IPS DF 6.9 (cell line): ENCODE data around the gene SERPINB6.

Source experiments
- DNase-seq: peaks from one replicate; pipeline ENCODE4 v3.0.0-alpha.2; 2013; ENCODE audit warnings: low read depth, low spot score
- H3K27ac ChIP-seq: one replicate; pipeline ENCODE4 v1.5.1; 2013; ENCODE audit warnings: low read length, control low read depth
- H3K27me3 ChIP-seq: 2 replicates; pipeline ENCODE4 v1.6.1; 2013; ENCODE audit warnings: mild to moderate bottlenecking, low read length; ENCODE audit not compliant: control insufficient read depth, insufficient read depth
- H3K36me3 ChIP-seq: 2 replicates; pipeline ENCODE4 v1.6.1; 2013; ENCODE audit warnings: low read length; ENCODE audit not compliant: control insufficient read depth, insufficient read depth
- H3K4me1 ChIP-seq: 2 replicates; pipeline ENCODE4 v1.6.1; 2013; ENCODE audit warnings: low read length; ENCODE audit not compliant: control insufficient read depth, insufficient read depth
- H3K4me3 ChIP-seq: 2 replicates; pipeline ENCODE4 v1.5.1; 2013; ENCODE audit warnings: mild to moderate bottlenecking, low read length
- H3K9me3 ChIP-seq: 2 replicates; pipeline ENCODE4 v1.6.1; 2013; ENCODE audit warnings: low read length, inconsistent platforms; ENCODE audit not compliant: control insufficient read depth, insufficient read depth
- WGBS: extraction: QIAGEN DNeasy Blood & Tissue Kit; methylation state at CpG from one replicate; pipeline ENCODE4 v1.1.7; 2013; ENCODE audit warnings: mixed read lengths, missing lambda C conversion rate; ENCODE audit not compliant: insufficient read length, insufficient coverage; 5-methylcytosine and 5-hydroxymethylcytosine counted together

The SERPINB6 gene

DNA sequence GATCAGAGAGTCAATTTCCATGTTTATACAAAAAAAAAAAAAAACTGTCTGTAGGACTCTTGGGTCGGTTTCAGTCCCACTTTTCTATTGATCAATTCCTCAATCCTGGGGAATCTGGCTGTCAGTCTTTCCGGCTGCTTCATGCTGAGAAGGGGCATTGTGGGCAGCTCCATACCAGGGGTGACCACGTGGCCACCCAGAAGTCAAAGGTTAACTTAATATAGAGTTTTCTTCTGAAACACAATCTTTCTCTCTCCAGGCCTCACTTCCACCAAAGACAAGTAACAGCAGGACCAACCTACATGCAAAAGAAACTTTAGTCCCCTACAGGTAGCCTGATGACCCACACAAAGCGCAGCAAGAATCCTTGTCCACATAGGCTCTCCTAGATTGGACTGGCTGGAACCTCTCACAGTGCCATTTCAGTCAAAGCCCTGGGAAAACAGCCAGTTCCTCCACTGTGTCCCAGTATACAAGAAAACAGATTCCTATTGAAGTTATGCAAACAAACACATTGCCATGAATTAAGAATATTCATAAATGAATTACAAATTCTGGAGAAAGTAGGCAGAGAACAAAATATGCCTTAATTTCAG, 49.7 kb downstream of the SERPINB6 start:
- Histone ChIP-seq H3K27ac (no peak overlapping the region), H3K9me3 (no peaks in the 10 kb centered on the region), H3K36me3 (no peaks in the 10 kb centered on the region), H3K27me3 (no peaks in the 10 kb centered on the region), H3K4me3 (no peak overlapping the region), H3K4me1 (peaks cover 5% of the 10 kb centered on the region; the same call in 1 of the 2 replicates)
- no CpG with 5 or more reads among the region's 4 CpGs for WGBS
- no peak for DNase-seq

DNA sequence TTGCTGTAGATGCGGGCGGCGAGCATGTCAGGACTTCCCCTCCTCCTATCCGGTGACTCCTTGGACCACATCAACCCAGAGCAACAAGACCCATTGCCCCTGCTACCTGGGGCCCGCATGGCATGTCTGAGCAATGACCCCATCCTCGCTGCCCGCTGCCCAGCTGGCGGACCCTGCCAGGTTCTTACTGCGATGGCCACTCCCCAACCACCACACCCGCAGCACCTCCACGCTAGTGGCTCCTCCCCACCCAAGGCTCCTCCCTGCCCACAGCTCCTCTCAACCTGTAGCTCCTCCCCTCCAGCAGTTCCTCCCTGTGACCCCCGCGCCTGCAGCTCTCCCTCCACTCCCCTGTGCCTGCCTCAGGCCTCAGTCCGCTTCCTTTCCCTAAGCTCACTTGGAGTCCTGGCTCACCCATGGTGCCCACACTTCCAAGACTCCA, 50.7 kb downstream of the SERPINB6 start:
- H3K4me3 ChIP-seq, result no peak overlapping the region
- H3K27me3 ChIP-seq, result no peaks in the 10 kb centered on the region
- WGBS, result no CpG with 5 or more reads among the region's 14 CpGs
- peaks cover 7% of the 10 kb centered on the region for H3K4me1 ChIP-seq
- H3K9me3 ChIP-seq, result no peaks in the 10 kb centered on the region
- no peak for DNase-seq
- H3K36me3 ChIP-seq, result no peaks in the 10 kb centered on the region
- no peak overlapping the region for H3K27ac ChIP-seq

DNA sequence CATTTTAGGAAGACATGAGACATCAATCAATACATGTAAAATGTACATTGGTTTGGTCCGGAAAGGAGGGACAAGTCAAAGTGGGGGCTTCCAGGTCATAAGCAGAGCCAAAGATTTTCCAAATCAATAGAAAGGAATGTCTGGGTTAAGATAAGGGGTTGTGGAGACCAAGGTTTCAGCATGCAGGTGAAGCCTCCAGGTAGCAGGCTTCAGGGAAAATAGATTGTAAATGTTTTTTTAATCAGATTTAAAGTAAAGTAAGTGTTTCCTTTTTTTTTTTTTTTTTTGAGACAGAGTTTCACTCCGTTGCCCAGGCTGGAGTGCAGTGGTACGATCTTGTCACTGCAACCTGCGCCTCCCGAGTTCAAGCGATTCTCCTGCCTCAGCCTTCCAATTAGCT, 51.5 kb downstream of the SERPINB6 start:
- Histone ChIP-seq H3K27ac (no peak overlapping the region), H3K36me3 (no peaks in the 10 kb centered on the region), H3K9me3 (no peaks in the 10 kb centered on the region), H3K4me3 (no peak overlapping the region), H3K4me1 (peaks cover 7% of the 10 kb centered on the region), H3K27me3 (no peaks in the 10 kb centered on the region)
- WGBS, result no CpG with 5 or more reads among the region's 6 CpGs
- no peak for DNase-seq

DNA sequence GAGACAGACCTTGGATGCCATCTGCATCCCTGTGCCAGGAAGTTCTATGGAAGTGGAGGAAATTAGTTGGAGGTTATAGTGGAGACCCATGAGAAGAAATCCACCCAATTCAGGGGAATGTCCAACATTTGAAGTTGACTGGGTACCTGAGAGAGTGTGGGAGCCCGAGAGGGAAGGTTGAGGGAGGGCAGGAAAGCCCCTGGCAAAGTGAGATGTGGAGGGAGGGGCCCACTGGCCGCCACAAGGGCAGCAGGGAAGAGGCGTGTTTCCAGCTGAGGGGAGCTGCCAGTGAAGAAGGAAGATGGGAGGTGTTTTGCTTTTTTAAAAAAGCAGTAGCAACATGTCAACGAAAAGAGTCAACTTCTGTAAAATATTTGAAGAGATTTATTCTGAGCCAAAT, 52.0 kb downstream of the SERPINB6 start:
- no peaks in the 10 kb centered on the region for H3K27me3 ChIP-seq
- H3K4me1 ChIP-seq, result peaks cover 7% of the 10 kb centered on the region
- no peak overlapping the region for H3K4me3 ChIP-seq
- no peak overlapping the region for H3K27ac ChIP-seq
- WGBS, result no CpG with 5 or more reads among the region's 4 CpGs
- DNase-seq, result no peak
- no peaks in the 10 kb centered on the region for H3K9me3 ChIP-seq
- H3K36me3 ChIP-seq, result no peaks in the 10 kb centered on the region

DNA sequence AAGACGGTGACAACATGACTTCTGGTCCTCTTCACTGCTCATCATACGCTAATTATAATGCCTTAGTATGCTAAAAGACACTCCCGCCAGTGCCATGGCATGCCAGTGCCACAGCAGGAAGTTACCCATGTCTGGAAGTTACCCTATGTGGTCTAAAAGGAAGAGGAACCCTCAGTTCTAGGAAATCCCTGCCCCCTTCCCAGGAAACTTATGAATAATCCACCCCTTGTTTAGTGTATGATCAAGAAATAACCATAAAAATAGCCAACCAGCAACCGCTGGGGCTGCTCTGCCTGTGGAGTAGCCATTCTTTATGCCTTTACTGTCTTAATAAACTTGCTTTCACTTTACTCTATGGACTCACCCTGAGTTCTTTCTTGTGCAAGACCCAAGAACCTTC, 52.4 kb downstream of the SERPINB6 start:
- WGBS, result no CpG with 5 or more reads among the region's 4 CpGs
- Histone ChIP-seq H3K4me3 (no peak overlapping the region), H3K36me3 (no peaks in the 10 kb centered on the region), H3K27me3 (no peaks in the 10 kb centered on the region), H3K9me3 (no peaks in the 10 kb centered on the region), H3K27ac (no peak overlapping the region), H3K4me1 (peaks cover 7% of the 10 kb centered on the region)
- DNase-seq, result no peak

DNA sequence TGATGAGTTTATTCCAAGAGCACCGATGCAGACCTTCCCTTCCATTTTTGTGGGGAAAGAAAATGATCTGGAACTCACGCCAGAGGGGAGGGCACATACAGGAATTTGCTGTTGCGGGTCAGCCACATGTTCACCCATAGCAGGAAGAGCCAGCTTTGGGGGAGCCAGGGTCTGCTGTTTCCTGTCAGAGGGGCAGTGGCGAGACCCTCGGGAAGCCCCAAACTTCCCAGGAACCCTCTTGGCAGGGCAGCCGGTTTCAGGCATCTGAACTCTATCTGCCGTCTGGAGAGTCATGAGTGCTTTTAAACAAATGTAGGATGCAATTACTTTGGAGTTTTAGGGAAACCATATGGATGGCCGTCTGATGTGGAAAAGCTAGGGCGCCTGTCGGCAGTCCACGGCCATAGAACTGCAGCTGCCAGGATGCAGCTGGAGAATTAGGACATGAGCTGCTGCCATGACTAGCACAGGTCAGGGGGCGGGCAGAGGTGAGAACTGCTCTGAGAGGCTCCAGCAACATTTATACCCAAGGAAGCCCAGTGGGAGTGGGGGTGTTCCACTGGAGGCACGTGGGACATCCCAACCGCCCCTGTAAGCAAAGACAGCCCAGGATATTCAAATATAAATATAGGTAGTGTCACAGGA, 53.4 kb downstream of the SERPINB6 start:
- H3K27ac ChIP-seq, result no peak overlapping the region
- no peak for DNase-seq
- no peaks in the 10 kb centered on the region for H3K27me3 ChIP-seq
- H3K4me1 ChIP-seq, result peaks cover 7% of the 10 kb centered on the region
- no CpG with 5 or more reads among the region's 14 CpGs for WGBS
- H3K36me3 ChIP-seq, result no peaks in the 10 kb centered on the region
- no peaks in the 10 kb centered on the region for H3K9me3 ChIP-seq
- H3K4me3 ChIP-seq, result no peak overlapping the region

DNA sequence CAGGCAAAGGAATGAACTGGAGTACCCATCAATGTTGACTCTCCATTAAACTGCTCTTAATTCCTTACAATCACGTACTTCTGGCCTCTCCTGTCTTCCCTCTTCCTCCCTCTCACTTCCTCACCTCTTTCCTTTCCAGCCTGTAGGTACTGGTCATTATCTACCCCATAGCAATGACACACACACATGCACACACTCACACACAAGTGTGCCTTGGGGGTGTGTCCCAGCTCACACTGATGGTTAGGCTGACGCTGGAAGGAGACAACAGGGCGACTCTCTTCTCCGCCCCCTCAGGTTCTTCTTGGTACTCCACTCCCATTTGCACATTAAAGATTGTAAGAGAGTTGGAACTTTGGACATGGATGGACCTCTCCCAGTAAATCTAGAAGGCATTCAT, 54.3 kb downstream of the SERPINB6 start:
- WGBS, result no CpG with 5 or more reads among the region's 4 CpGs

DNA sequence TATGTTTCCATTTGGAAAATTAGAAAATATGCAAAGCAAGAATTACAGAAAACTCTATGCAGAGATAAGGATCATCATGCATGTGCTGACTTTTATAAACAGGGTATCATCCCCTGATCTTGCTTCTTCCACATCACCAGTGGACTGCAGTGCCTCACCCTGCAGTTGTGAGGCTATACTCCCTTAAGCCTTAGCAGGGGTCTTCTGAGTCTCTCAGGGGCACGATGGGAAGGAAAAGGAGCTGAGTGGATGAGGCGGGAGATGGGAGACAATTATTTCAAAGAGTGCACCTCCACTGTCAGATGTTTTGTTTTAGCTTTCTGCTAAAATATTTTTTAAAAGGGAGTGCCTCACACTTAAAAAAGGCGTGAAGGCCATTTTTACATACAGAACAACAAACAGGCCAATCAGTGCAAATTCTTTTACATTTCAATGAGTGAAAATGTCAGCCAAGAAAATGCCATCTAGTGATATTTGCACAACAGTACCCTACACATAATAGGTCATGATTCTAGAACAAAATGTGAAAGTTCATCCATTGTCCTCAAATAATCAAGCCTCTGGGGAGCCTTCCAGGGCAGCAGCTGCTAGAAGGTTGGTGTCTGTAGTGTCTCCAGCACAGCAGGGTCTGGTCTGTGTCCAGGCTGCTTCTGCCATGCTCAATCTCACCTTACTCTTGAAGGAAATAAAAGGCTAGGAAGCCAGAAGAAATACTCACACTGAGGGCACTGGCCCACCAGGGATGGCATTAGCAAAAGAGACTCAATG, 55.0 kb downstream of the SERPINB6 start:
- H3K27me3 ChIP-seq, result no peaks in the 10 kb centered on the region
- H3K4me1 ChIP-seq, result peaks cover 7% of the 10 kb centered on the region
- H3K9me3 ChIP-seq, result no peaks in the 10 kb centered on the region
- H3K36me3 ChIP-seq, result no peaks in the 10 kb centered on the region
- no peak overlapping the region for H3K4me3 ChIP-seq
- DNase-seq, result no peak
- no CpG with 5 or more reads among the region's 3 CpGs for WGBS
- peak overlapping the region; percentile 66 for H3K27ac ChIP-seq

More for the DNA sequence above, 54.3 kb downstream of the SERPINB6 start:
- Histone ChIP-seq H3K4me1 (peaks cover 7% of the 10 kb centered on the region), H3K36me3 (no peaks in the 10 kb centered on the region), H3K27me3 (no peaks in the 10 kb centered on the region), H3K9me3 (no peaks in the 10 kb centered on the region), H3K4me3 (no peak overlapping the region), H3K27ac (peak overlapping the region; percentile 66)
- DNase-seq, result no peak

DNA sequence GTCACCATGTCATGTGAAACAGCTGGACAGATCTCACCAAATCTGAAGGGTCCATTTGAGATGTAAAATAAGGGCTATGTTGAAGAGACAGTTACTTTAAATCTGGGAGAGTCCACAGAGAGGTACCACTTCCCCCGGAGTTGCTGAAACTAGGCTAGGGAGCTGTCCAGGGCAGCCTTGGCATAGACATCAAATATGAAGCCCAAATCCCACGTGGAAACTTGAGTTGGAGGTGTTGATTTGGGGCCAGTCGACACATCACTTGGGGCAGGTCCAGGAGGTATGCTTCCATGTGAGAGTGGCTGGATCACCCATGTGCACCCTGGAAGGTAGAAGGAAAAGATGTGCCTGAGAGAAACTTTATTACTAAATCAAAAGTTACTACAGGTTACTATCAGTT, 56.2 kb downstream of the SERPINB6 start:
- no peaks in the 10 kb centered on the region for H3K27me3 ChIP-seq
- WGBS, result no CpG with 5 or more reads among the region's 3 CpGs
- H3K27ac ChIP-seq, result no peak overlapping the region
- no peak for DNase-seq
- peaks cover 6% of the 10 kb centered on the region for H3K4me1 ChIP-seq
- H3K4me3 ChIP-seq, result no peak overlapping the region
- H3K9me3 ChIP-seq, result no peaks in the 10 kb centered on the region
- no peaks in the 10 kb centered on the region for H3K36me3 ChIP-seq

DNA sequence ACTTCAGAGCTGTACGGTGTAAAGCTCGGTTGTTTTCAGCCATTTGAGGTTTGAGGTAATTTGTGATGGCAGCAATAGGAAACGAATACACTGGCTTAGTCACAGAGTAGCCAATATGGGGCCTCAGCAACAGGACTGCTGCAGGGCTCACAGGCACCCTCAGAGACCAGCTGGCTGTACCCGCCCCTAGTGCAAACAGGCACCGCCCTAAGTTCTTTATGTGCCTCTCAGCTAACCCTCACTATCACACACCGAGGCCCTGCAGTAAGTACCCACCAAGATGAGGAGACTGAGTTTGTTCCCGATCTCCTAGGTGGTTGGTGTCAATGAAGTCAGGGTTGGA, 57.1 kb downstream of the SERPINB6 start:
- no peak overlapping the region for H3K4me3 ChIP-seq
- no peaks in the 10 kb centered on the region for H3K36me3 ChIP-seq
- no peaks in the 10 kb centered on the region for H3K27me3 ChIP-seq
- no peak overlapping the region for H3K27ac ChIP-seq
- DNase-seq, result no peak
- H3K4me1 ChIP-seq, result peaks cover 8% of the 10 kb centered on the region
- H3K9me3 ChIP-seq, result no peaks in the 10 kb centered on the region
- WGBS, result no CpG with 5 or more reads among the region's 7 CpGs
